Measurements from ENCODE around the gene U2AF2. TPM values are rescaled to one million over a fixed set of nuclear protein-coding genes. Genes with fewer than 3 reads are reported as not detected.

U2AF2 gene
- total and polyA plus RNA-seq, 2 of the 4 experiments (the other 2 are of a cell fraction): 120 to 260 TPM

GRCh38 chr19:55659822-55660221 lies 5.0 kb downstream of the U2AF2 start:
- Histone ChIP-seq H3K9me1 (ENCODE audit: insufficient read depth, low read length) (peaks cover 13% of the 10 kb centered on the region), H2BK5ac (ENCODE audit: low read depth, low read length, poor library complexity, severe bottlenecking) (no peak overlapping the region), H3K27ac (ENCODE audit: insufficient read depth, low read length) (no peak overlapping the region), H3K27me3 (ENCODE audit: control insufficient read depth, insufficient read depth, low read length) (no peaks in the 10 kb centered on the region), H2BK20ac (ENCODE audit: low read depth, low read length) (no peak overlapping the region), H3K9me3 (ENCODE audit: control insufficient read depth, insufficient read depth, low read length) (no peaks in the 10 kb centered on the region), H4K8ac (ENCODE audit: low read depth in 2 of 2, low read length in 2 of 2) (no peak overlapping the region), H3K4me3 (ENCODE audit: insufficient read depth, low read depth, low read length) (no peak overlapping the region), H3K18ac (ENCODE audit: low read depth, low read length) (no peak overlapping the region), H3K56ac (ENCODE audit: extremely low read depth, insufficient read depth, low read length) (no peak overlapping the region), H2AK5ac (ENCODE audit: low read depth, low read length) (no peak overlapping the region), H3K4ac (ENCODE audit: low read depth, low read length) (no peak overlapping the region), H3K4me2 (ENCODE audit: low read depth, low read length) (no peak overlapping the region), H4K91ac (ENCODE audit: insufficient read depth, low read depth, low read length) (no peak overlapping the region), H2BK120ac (ENCODE audit: low read depth, low read length) (no peak overlapping the region), H4K20me1 (ENCODE audit: insufficient read depth, low read length) (peaks cover 96% of the 10 kb centered on the region), H2AFZ (replicated peaks; ENCODE audit: low read length, poor library complexity) (no peak overlapping the region), H3K14ac (replicated peaks; ENCODE audit: low read depth, low read length) (no peak overlapping the region), H2BK15ac (ENCODE audit: low read depth, low read length) (no peak overlapping the region), H3K23ac (ENCODE audit: low read depth, low read length) (no peak overlapping the region), H3K9ac (ENCODE audit: low read depth, low read length) (no peak overlapping the region), H3K36me3 (ENCODE audit: control insufficient read depth, insufficient read depth, low read length) (peaks cover 52% of the 10 kb centered on the region), H4K5ac (ENCODE audit: low read depth, low read length) (no peak overlapping the region), H2AK9ac (replicated peaks; ENCODE audit: low read depth, low read length, poor library complexity) (no peak overlapping the region), H3K79me1 (ENCODE audit: low read depth in 1 of 2, low read length in 2 of 2) (peaks cover 12 to 49% of the 10 kb centered on the region in 2 experiments), H3K4me1 (ENCODE audit: control insufficient read depth, insufficient read depth, low read length) (peaks cover 10% of the 10 kb centered on the region)
- BruUV-seq (replicated peaks): no TSS peak
- no peak for ATAC-seq (ENCODE audit: low read depth)
- no CpG with 5 or more reads among the region's 9 CpGs for WGBS, 2 experiments (ENCODE audit: extremely low coverage in 2 of 2, insufficient read length in 1 of 2)
- intact Hi-C loops (cut with micrococcal nuclease): no loop called here
- POLR2A ChIA-PET (ENCODE audit: unreplicated experiment): no interaction called here
- CTCF ChIA-PET: no interaction called here
- DNase-seq: no peak
- dilution Hi-C loops (cut with HindIII; ENCODE audit: low sequenced_read_pairs, unreplicated experiment): no loop called here
- TF ChIP-seq RFX5 (IDR thresholded peaks at IDR 0.05; ENCODE audit: low read depth, low read length) (no peak), CHD1 (IDR thresholded peaks at IDR 0.05; ENCODE audit: low read depth, low read length) (no peak), BHLHE40 (IDR thresholded peaks at IDR 0.05; ENCODE audit: low read depth, low read length) (no peak), ELK1 (IDR thresholded peaks at IDR 0.05; ENCODE audit: borderline replicate concordance, low read depth, low read length) (no peak), CEBPB (IDR thresholded peaks at IDR 0.05; ENCODE audit: low read depth, low read length) (no peak), MAFK (IDR thresholded peaks at IDR 0.05; ENCODE audit: low read depth, low read length) (no peak), NFE2L2 (IDR thresholded peaks at IDR 0.05; ENCODE audit: low read depth, low read length) (no peak)
- in situ Hi-C loops (cut with MboI; ENCODE audit: low sequenced_read_pairs): loop anchor here (25.0 kb wide), 2 partner anchors 1198 to 1523 kb away; partner anchors contain the start of genes CDC42EP5, CNOT3 and LENG9
